GM21529 (cell line): ENCODE data around the gene IGF2BP2.

Experiments
- ATAC-seq: cut with Tn5 transposase; IDR thresholded peaks from one replicate; pipeline ENCODE4 v1.9.1; 2021; ENCODE audit not compliant: unreplicated experiment

The IGF2BP2 gene

GRCh38 chr3:185767002-185767688, 57.7 kb downstream of the IGF2BP2 start:
- ATAC-seq: no peak

GRCh38 chr3:185766329-185767001, 58.4 kb downstream of the IGF2BP2 start:
- no peak for ATAC-seq

- ATAC-seq: no peak
Measured at GRCh38 chr3:185764980-185765370, 59.9 kb downstream of the IGF2BP2 start.

GRCh38 chr3:185764163-185764979, 60.5 kb downstream of the IGF2BP2 start:
- no peak for ATAC-seq

- ATAC-seq: no peak
Measured at GRCh38 chr3:185763347-185764005, 61.4 kb downstream of the IGF2BP2 start.

- no peak for ATAC-seq
Measured at GRCh38 chr3:185760550-185760949, 64.3 kb downstream of the IGF2BP2 start.

- no peak for ATAC-seq
Measured at GRCh38 chr3:185760088-185760487, 64.8 kb downstream of the IGF2BP2 start.

- ATAC-seq: no peak
Measured at GRCh38 chr3:185759512-185759911, 65.3 kb downstream of the IGF2BP2 start.

- no peak for ATAC-seq
Measured at GRCh38 chr3:185758912-185759311, 65.9 kb downstream of the IGF2BP2 start.

- ATAC-seq: no peak
Measured at GRCh38 chr3:185757176-185757575, 67.7 kb downstream of the IGF2BP2 start.

GRCh38 chr3:185756477-185756876, 68.4 kb downstream of the IGF2BP2 start:
- no peak for ATAC-seq

GRCh38 chr3:185754920-185755319, 69.9 kb downstream of the IGF2BP2 start:
- ATAC-seq: no peak

GRCh38 chr3:185753354-185753753, 71.5 kb downstream of the IGF2BP2 start:
- ATAC-seq: no peak

- ATAC-seq: no peak
Measured at GRCh38 chr3:185750702-185751101, 74.1 kb downstream of the IGF2BP2 start.

GRCh38 chr3:185750015-185750414, 74.8 kb downstream of the IGF2BP2 start:
- ATAC-seq: no peak

- no peak for ATAC-seq
Measured at GRCh38 chr3:185746470-185746869, 78.4 kb downstream of the IGF2BP2 start.

GRCh38 chr3:185744997-185745843, 79.6 kb downstream of the IGF2BP2 start:
- ATAC-seq: no peak

GRCh38 chr3:185741586-185741985, 83.3 kb downstream of the IGF2BP2 start:
- ATAC-seq: no peak

- ATAC-seq: no peak
Measured at GRCh38 chr3:185740133-185740532, 84.7 kb downstream of the IGF2BP2 start.

- ATAC-seq: no peak
Measured at GRCh38 chr3:185739264-185739701, 85.6 kb downstream of the IGF2BP2 start.
